NT2/D1 (cell line): Measurements from ENCODE around the gene FNDC3B.

ENCODE experiments used
- SUZ12 ChIP-seq: IDR thresholded peaks from 2 replicates; pipeline ENCODE4 v1.6.1; 2011; ENCODE audit not compliant: insufficient read length, insufficient read depth; ENCODE audit errors: extremely low read depth
- YY1 ChIP-seq: IDR thresholded peaks from 2 replicates; pipeline ENCODE4 v1.6.1; 2011; ENCODE audit not compliant: insufficient read length, insufficient read depth
- ZNF274 ChIP-seq: IDR thresholded peaks from 2 replicates; pipeline ENCODE4 v1.6.1; 2011; ENCODE audit warnings: mild to moderate bottlenecking, low read depth, low read length

GRCh38 chr3:172354931-172355499, 315.6 kb downstream of the FNDC3B start:
- TF ChIP-seq YY1 (no peak), SUZ12 (no peak), ZNF274 (no peak)
